ENCODE data around the gene RASGRF1. TPM values are rescaled to one million over a fixed set of nuclear protein-coding genes. Genes with fewer than 3 reads are reported as not detected.

Gene RASGRF1
- total RNA-seq, 1 donor: under 0.01 TPM

DNA sequence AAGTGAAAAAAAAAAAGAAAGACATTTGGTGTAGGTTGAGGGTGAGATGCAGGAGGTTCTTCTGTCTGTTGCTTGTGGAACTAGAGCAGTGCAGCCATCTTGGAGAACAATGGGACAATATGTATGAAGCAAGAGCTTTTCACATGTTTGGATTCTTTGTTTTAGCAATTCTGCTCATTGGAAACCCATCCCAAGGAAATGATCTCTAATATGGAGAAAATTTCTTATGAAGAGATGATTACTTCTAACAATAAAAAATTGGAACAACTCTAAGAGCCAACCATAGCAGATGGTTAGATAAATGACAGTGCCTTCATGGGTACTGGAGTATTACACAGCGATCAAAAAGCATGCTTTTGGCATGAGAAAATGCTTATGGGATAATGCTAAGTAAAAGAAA is 56.3 kb downstream of the RASGRF1 start:
- H4K20me1 ChIP-seq (ENCODE audit: insufficient read depth, low read length): no peaks in the 10 kb centered on the region
- no peaks in the 10 kb centered on the region for H3K4me1 ChIP-seq (ENCODE audit: insufficient read depth, low read length)
- H3K27me3 ChIP-seq (ENCODE audit: insufficient read depth, low read length): peaks cover 20% of the 10 kb centered on the region
- DNase-seq (ENCODE audit: insufficient read length, low spot score, missing footprints): no peak
- no peak overlapping the region for H2AFZ ChIP-seq (ENCODE audit: low read length)
- H3K36me3 ChIP-seq (ENCODE audit: insufficient read depth, low read length): no peaks in the 10 kb centered on the region
- no peak overlapping the region for H3K4me3 ChIP-seq (ENCODE audit: insufficient read depth, low read length)
- no peak overlapping the region for H3K27ac ChIP-seq (ENCODE audit: low read depth, low read length)
- H3K79me2 ChIP-seq (ENCODE audit: insufficient read depth, low read length): no peaks in the 10 kb centered on the region
- no peak overlapping the region for H3K4me2 ChIP-seq (ENCODE audit: insufficient read depth, low read length)
- TF ChIP-seq, protein P1, sequence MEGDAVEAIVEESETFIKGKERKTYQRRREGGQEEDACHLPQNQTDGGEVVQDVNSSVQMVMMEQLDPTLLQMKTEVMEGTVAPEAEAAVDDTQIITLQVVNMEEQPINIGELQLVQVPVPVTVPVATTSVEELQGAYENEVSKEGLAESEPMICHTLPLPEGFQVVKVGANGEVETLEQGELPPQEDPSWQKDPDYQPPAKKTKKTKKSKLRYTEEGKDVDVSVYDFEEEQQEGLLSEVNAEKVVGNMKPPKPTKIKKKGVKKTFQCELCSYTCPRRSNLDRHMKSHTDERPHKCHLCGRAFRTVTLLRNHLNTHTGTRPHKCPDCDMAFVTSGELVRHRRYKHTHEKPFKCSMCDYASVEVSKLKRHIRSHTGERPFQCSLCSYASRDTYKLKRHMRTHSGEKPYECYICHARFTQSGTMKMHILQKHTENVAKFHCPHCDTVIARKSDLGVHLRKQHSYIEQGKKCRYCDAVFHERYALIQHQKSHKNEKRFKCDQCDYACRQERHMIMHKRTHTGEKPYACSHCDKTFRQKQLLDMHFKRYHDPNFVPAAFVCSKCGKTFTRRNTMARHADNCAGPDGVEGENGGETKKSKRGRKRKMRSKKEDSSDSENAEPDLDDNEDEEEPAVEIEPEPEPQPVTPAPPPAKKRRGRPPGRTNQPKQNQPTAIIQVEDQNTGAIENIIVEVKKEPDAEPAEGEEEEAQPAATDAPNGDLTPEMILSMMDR (IDR thresholded peaks at IDR 0.05; ENCODE audit: extremely low read depth, low read depth, low read length): no peak
- no peaks in the 10 kb centered on the region for H3K9me3 ChIP-seq (ENCODE audit: low read depth, low read length)

DNA sequence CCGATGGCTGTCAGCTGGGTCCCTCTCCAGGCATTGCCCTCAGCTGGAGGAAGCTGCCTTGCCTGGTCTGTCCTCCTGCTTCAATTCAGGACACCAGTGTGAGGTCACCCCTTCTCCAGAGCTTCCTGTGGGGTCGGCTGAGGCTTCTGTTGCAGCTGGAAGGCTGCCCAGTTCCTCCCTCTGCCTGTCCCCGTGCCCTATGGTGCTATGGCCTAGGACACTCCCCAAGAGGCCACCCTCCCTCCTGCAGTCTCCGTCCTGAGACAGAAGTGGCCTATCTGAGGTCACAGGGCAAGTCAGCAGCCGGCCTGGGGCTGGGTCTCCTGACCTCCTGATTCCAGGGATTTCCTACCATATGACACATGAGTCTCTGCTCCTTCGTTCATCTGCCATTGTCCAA is 57.9 kb downstream of the RASGRF1 start:
- Histone ChIP-seq H3K36me3 (ENCODE audit: insufficient read depth, low read length) (no peaks in the 10 kb centered on the region), H3K27ac (ENCODE audit: low read depth, low read length) (no peak overlapping the region), H3K27me3 (ENCODE audit: insufficient read depth, low read length) (peaks cover 23% of the 10 kb centered on the region), H4K20me1 (ENCODE audit: insufficient read depth, low read length) (no peaks in the 10 kb centered on the region), H3K4me1 (ENCODE audit: insufficient read depth, low read length) (no peaks in the 10 kb centered on the region), H3K79me2 (ENCODE audit: insufficient read depth, low read length) (no peaks in the 10 kb centered on the region), H3K4me2 (ENCODE audit: insufficient read depth, low read length) (no peak overlapping the region), H3K9me3 (ENCODE audit: low read depth, low read length) (no peaks in the 10 kb centered on the region), H2AFZ (ENCODE audit: low read length) (no peak overlapping the region), H3K4me3 (ENCODE audit: insufficient read depth, low read length) (no peak overlapping the region)
- no peak for DNase-seq (ENCODE audit: insufficient read length, low spot score, missing footprints)
- TF ChIP-seq, protein P1 (IDR thresholded peaks at IDR 0.05; ENCODE audit: extremely low read depth, low read depth, low read length): no peak

DNA sequence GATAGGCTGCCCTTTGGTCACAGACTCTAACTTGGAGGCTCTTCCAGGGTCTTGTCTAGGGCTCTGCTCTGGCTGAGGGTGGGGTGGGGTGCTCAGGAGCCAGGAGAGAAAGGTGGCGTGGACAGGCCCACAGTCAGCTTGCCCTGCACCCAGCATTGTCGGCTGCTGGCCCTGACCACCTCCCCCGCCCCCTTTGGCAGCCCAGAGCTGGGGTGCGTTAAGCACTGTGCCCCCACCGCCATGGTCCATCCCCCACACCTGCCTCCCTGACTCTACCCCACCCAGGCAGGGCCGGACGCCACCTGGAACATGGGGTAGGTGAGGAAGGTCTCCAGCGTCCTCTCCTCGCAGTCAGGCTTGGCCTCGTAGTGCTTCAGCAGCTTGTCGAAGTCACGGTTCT is 58.8 kb downstream of the RASGRF1 start:
- no peaks in the 10 kb centered on the region for H3K36me3 ChIP-seq (ENCODE audit: insufficient read depth, low read length)
- DNase-seq (ENCODE audit: insufficient read length, low spot score, missing footprints): no peak
- no peak overlapping the region for H3K4me2 ChIP-seq (ENCODE audit: insufficient read depth, low read length)
- H2AFZ ChIP-seq (ENCODE audit: low read length): no peak overlapping the region
- no peaks in the 10 kb centered on the region for H3K79me2 ChIP-seq (ENCODE audit: insufficient read depth, low read length)
- TF ChIP-seq, protein P1 (IDR thresholded peaks at IDR 0.05; ENCODE audit: extremely low read depth, low read depth, low read length): no peak
- H3K9me3 ChIP-seq (ENCODE audit: low read depth, low read length): no peaks in the 10 kb centered on the region
- H3K27ac ChIP-seq (ENCODE audit: low read depth, low read length): no peak overlapping the region
- H3K27me3 ChIP-seq (ENCODE audit: insufficient read depth, low read length): peaks cover 19% of the 10 kb centered on the region
- no peaks in the 10 kb centered on the region for H4K20me1 ChIP-seq (ENCODE audit: insufficient read depth, low read length)
- no peaks in the 10 kb centered on the region for H3K4me1 ChIP-seq (ENCODE audit: insufficient read depth, low read length)
- H3K4me3 ChIP-seq (ENCODE audit: insufficient read depth, low read length): no peak overlapping the region

DNA sequence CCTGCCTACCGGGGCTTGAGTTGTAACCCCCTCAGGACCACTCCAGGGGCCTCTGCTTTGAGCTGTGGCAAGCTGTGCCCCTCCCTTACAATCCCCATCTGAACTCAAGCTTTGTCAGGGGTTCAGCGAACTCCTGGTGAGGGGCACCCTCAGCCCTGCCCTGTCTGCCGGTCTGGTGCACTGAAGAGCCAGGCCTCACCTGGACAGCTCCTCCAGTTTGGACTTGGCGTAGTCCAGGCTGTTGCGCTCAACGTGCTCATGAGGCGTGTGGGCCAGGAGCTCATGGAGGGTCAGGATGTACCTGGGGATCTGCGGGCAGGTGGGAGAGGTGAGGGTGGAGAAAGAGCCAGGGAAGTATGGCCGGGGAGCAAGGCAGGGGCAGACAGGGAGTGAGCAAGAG is 59.4 kb downstream of the RASGRF1 start:
- no peak overlapping the region for H3K27ac ChIP-seq (ENCODE audit: low read depth, low read length)
- peaks cover 16% of the 10 kb centered on the region for H3K27me3 ChIP-seq (ENCODE audit: insufficient read depth, low read length)
- TF ChIP-seq, protein P1 (IDR thresholded peaks at IDR 0.05; ENCODE audit: extremely low read depth, low read depth, low read length): no peak
- no peak overlapping the region for H2AFZ ChIP-seq (ENCODE audit: low read length)
- H3K4me3 ChIP-seq (ENCODE audit: insufficient read depth, low read length): no peak overlapping the region
- H3K36me3 ChIP-seq (ENCODE audit: insufficient read depth, low read length): no peaks in the 10 kb centered on the region
- no peaks in the 10 kb centered on the region for H3K79me2 ChIP-seq (ENCODE audit: insufficient read depth, low read length)
- H3K4me1 ChIP-seq (ENCODE audit: insufficient read depth, low read length): no peaks in the 10 kb centered on the region
- no peak overlapping the region for H3K4me2 ChIP-seq (ENCODE audit: insufficient read depth, low read length)
- DNase-seq (ENCODE audit: insufficient read length, low spot score, missing footprints): no peak
- no peaks in the 10 kb centered on the region for H4K20me1 ChIP-seq (ENCODE audit: insufficient read depth, low read length)
- H3K9me3 ChIP-seq (ENCODE audit: low read depth, low read length): no peaks in the 10 kb centered on the region

Measured in osteoblast (primary cell).